Midbrain (tissue), 1 donor: Measurements from ENCODE around the gene CACNG7.
"Not testable (repeated sequence)": the region's sequence is repeated elsewhere in the genome, so short reads cannot be mapped to it uniquely, and the experiment has no call there.

ENCODE experiments used
- DNase-seq: peaks from one replicate; lab custom pipeline; 2025; lab: John Stamatoyannopoulos, UW

The CACNG7 gene, protein sequence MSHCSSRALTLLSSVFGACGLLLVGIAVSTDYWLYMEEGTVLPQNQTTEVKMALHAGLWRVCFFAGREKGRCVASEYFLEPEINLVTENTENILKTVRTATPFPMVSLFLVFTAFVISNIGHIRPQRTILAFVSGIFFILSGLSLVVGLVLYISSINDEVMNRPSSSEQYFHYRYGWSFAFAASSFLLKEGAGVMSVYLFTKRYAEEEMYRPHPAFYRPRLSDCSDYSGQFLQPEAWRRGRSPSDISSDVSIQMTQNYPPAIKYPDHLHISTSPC

DNA sequence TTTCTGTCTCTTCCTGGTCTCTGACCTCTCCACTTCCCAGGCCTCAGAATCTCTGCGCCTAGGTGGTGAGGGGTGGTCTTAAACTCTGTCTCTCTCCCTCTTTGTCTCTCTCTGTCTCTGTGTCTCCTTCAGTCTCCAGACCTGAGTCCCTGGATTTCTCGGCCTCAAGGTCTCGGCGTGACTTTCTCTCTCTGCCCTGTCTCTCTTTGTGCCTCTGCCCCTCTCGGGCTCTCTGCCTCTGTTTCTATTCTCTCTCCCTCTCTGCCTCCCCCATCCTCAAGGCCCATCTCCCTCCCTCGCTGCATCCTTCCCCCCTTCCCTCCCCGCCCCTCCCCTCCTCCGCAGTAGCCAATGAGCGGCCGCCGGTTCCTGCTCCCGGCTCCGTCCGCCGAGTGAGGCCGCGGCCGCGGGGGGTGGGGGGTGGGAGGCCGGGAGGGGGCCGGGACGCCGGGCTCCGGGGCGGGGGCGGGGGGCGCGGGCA, at the start of gene CACNG7:
Gene CACNG7 (plus strand): TSS at position 344 of the 481 bp plus-strand sequence. CDS start 3,554 bp downstream, outside the sequence.
- DNase-seq = peak; percentile 68

DNA sequence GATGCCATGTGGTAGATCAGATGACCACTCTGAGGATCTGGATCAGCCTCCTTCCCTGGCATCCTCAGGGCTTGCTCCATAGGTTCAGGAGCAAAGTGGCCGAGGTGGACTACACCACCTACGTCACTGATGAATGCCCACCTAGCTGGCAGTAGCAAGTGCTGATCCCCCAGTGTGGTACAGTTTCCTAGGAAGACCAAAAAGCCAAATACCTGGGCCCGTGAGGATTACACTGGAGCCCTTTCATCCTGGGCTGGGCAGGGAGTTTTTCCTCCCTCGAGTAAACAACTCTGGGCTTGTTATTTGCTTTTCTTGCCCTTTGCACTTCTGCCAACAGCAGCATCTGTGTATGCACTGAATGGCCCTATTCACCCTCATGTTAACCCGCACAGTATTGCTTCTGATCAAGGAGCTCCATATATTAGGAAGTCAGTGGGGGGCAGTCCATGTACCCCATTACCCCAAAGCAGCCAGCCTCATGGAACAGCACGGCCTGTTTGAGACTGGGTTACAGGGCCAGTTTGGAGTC, 44.7 kb upstream of the CACNG7 start:
- peak; percentile 74 for DNase-seq

DNA sequence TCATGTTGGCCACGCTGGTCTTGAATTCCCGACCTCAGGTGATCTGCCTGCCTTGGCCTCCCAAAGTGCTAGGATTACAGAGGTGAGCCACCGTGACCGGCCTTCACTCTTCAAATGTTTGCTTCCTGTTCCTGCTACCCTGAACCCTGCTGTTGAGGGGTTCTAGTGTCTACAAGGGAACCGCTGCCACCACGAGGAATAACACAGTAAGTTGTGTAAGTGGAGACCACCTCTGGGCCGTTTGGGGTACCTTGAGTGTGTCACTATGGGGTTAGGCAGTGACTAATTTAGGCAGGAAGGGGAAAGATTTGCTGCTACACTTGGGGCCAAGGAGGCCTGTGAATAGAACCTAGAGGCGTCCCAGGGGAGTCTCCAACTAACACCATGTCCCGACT, 43.6 kb upstream of the CACNG7 start:
- DNase-seq = peak; percentile 16

DNA sequence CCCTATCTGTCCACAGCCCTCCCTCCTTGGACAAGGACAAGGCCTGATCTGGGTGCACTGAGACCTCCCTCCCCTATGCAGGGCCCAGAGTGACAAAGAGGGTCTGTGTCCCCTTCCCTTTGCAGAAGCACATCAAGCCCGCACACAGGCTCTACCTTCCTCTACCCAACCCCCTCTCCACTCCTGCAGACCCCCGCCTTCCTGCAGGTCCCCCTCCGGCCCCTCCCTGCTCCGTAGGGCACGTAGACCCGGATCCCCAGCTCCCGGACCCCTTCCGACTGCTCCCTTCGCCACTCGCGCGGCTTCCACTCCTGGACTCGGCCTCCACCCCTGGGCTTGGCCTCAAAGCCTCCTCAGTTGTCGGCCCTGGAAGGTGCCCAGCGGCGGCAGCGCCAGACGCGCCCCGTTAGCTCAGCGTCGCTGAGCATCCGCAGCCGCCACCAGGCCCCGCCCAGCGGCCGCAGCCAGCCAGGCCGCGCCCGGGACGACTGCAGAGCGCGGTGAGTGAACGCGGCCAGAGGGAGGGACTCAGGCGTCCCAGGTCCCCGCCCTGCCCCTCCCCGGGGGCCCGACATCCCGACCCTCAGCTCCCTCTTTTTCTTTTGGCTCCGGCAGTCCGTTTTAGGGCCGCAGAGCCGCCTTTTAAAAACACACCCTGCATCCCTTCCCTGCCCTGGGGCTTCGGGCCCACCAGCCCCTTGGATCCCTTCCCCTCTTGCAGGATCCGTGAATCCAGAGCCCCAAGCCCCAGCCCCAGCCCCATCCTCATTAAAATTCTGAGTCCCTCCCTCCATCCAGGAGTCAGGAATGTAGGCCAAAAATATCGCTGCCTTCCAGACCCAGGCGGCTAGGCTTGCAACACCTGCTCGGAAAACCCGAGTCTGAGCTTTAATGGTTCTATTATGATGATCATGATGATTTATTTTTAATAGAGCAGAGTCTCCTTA, 42.9 kb upstream of the CACNG7 start:
- DNase-seq = peak; percentile 80

DNA sequence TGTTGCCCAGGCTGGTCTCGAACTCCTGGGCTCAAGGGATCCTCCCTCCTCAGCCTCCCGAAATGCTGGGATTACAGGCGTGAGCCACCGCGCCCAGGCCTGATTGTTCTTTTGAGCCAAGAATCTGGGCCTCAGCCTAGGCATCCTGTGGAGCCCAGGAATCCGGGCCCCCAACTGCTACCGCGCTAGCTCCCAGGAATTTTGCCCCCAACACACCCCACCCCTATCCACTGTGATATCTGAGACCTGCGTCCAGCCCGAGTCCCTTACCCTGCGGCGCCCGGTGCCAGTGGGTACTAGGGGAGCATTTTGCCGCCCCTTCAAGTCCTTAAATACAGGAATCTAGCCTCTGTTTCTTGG, 42.2 kb upstream of the CACNG7 start:
- no peak for DNase-seq

DNA sequence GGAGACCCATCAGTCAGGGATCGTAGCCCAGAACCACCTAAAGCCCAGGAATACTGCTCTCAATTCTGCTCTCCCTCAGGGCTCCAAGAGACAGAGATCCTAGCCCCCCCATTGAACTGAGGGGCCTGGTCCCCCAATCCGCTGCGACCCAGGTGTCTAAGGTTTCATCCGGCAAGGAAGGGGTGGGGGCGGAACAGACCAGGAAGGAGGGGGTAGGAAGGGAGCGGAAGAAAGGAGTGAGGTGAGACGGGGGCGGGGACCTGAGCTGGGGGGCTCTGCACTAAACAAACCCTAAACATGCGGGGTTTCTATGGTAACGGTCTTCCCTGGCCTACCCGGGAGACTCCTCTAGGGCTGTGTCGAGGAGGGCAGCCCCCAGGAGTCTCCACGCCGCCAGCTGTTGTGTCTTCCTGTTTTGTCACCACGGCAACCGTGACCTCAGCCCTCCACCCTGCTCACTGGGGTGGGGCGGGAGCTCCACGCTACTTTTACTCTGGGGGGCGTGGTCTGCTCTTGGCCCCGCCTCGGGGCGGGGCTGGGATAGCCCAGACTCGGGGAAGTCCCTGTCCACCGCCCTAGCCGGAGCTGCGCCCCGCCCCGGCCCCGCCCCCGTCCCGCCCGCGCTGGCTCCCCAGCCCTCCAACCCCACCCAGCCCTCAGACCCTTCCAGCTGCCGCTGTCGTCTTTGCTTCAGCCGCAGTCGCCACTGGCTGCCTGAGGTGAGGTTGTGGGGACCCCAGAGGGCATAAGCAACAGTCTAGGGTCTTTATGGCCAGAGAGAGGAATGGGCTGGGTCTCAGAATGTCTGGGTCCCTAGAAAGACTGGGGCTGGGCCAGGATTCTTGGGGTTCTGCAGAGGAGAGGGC, 41.6 kb upstream of the CACNG7 start, which contains the start of gene MYADM:
Gene MYADM (plus strand): TSS at position 659 of the 866 bp plus-strand sequence. CDS start 5,647 bp downstream, outside the sequence.
- DNase-seq = peak; percentile 98

DNA sequence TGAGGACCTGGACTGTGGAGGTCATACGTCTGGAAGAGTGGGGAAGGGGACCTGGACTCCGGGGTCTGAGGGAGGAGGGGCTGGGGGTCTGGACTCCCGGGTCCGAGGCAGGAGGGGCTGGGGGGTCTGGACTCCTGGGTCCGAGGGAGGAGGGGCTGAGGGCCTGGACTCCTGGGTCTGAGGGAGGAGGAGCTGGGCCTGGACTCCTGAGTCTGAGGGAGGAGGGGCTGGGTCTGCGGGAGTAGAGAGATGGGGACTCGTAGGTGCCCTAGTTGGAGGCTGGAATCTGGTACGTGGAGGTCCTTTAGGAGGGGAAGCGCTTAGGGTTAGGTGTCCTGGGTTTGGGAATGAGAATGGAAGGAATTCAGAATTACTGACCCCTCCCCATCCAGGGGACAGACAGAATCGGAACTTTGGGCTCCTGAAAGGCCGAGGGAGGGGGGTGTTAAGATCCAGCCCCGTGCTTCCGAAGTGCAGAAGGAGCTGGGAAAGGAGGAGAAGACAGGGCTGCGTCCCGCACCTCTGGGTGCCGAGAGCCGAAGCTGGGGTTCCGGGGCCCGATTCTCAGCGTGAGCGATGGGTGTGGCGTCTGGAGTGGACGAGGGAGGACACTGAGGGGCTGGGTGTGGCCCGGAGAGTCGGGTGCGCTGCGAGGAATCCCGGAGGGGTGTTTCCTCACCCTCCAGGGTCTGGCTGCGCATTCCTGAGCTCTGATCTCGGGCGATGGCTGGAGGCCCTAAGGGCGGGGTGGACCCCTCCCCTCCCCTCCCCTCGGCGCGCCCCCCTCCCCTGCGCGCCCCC, 40.8 kb upstream of the CACNG7 start:
- DNase-seq = no peak

DNA sequence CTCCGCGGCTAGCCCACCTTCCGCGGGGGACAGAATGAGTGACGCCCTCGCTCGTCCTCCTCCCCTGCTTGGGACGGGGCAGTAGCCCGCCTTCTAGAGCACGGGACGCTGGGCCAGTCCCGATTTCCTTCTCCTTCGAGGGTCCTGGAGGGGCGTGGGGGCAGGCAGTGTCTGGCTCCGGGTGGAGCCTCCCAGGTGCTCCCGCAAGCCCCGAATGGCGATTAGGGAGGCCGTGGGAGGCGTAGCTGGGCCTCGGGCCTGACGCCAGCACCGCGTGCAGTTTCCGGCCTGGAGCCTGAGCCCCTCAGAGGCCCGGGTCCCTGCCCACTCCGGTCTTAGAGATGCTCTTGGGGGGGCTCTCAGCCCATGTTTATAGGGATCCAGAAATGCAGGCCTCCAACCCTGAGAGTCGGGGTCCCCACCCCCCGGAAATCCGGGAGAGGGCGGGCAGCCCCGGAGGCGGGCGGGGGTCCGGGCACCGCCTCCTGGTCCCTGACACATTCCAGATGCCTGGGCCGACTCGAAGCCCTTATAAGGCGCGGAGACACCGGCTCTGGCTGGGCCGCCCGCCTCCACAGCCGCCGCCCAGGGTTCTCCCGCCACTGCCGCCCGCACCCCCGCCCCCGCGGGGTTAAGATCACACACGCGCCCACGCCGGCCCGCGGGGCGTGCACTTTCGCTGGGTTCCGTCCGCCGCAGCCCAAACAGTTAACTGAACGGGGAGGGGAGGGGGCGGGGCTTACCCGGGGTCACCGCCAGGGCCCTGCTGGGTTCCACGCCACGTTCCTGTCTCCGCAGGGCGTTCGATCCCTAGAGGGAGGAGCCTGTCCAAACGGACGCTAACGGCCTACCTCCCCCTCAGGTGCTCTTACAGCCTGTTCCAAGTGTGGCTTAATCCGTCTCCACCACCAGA, 39.9 kb upstream of the CACNG7 start:
- DNase-seq = peak; percentile 47

DNA sequence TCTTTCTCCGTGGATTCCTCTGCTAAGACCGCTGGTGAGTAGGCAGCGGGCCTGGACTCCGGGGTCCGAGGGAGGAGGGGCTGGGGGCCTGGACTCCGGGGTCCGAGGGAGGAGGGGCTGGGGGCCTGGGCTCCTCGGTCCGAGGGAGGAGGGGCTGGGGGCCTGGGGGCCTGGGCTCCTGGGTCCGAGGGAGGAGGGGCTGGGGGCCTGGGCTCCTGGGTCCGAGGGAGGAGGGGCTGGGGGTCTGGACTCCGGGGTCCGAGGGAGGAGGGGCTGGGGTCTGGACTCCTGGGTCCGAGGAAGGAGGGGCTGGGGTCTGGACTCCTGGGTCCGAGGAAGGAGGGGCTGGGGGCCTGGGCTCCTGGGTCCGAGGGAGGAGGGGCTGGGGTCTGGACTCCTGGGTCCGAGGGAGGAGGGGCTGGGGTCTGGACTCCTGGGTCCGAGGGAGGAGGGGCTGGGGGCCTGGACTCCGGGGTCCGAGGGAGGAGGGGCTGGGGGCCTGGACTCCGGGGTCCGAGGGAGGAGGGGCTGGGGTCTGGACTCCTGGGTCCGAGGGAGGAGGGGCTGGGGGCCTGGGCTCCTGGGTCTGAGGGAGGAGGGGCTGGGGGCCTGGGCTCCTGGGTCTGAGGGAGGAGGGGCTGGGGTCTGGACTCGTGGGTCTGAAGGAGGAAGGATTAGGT, 39.1 kb upstream of the CACNG7 start:
- not testable (repeated sequence) for DNase-seq

DNA sequence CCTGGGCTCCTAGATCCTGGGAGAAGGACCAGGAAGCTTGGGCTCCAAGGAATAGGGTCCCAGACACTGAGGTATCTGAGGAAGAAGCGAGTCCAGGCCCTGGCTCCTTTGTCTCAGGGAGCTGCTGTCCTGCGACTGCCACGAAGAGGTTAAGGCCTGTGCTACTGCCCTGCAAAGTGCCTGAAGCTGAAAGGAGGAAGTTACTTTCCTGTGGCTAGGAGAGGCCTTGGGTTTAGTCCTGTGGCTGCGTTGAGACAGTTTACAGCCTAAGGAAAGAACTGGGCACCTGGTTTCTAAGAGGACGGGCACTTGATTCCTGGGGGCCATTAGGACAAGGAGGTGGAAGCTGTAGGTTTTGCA, 38.6 kb upstream of the CACNG7 start:
- DNase-seq = peak; percentile 28

DNA sequence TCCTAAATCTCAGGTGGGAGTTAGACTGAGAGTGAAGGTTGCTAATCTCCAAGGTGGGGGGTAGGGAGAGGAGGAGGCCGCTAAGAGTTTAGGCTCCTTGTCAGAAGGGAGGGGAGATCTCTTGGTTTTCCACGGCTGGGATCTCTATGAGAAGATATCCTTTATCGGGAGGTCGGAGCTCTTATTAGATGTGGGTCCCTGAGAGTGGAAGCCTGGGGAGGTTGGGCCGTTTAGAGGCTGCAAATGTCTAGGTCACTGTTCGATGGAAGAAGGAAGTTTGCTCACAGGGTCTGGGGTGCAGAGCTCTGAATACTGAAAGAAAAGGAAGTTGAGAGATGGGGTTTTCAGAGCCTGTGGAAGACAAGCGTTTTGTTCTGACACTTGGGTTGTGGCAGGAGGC, 37.6 kb upstream of the CACNG7 start:
- DNase-seq = no peak

DNA sequence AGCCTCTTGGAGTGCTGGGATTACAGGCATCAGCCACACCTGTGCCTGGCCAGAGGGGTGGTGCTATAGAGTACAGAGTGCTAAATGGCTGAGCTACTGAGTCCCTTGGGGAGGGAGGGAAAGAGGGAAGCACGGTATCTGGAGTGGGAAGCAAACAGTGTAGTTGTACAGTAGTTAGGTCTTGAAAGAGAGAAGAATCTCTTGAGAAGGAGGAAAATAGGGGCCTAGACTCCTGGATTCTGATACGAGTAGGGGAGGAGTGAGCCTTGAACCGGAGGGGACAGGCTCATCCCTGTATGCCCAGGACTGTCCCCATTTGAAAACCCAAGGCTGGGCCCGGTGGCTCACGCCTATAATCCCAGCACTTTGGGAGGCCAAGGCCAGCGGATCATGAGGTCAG, 36.3 kb upstream of the CACNG7 start:
- no peak for DNase-seq

DNA sequence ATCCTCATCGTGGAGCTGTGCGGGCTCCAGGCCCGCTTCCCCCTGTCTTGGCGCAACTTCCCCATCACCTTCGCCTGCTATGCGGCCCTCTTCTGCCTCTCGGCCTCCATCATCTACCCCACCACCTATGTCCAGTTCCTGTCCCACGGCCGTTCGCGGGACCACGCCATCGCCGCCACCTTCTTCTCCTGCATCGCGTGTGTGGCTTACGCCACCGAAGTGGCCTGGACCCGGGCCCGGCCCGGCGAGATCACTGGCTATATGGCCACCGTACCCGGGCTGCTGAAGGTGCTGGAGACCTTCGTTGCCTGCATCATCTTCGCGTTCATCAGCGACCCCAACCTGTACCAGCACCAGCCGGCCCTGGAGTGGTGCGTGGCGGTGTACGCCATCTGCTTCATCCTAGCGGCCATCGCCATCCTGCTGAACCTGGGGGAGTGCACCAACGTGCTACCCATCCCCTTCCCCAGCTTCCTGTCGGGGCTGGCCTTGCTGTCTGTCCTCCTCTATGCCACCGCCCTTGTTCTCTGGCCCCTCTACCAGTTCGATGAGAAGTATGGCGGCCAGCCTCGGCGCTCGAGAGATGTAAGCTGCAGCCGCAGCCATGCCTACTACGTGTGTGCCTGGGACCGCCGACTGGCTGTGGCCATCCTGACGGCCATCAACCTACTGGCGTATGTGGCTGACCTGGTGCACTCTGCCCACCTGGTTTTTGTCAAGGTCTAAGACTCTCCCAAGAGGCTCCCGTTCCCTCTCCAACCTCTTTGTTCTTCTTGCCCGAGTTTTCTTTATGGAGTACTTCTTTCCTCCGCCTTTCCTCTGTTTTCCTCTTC, 35.1 kb upstream of the CACNG7 start:
- no peak for DNase-seq

DNA sequence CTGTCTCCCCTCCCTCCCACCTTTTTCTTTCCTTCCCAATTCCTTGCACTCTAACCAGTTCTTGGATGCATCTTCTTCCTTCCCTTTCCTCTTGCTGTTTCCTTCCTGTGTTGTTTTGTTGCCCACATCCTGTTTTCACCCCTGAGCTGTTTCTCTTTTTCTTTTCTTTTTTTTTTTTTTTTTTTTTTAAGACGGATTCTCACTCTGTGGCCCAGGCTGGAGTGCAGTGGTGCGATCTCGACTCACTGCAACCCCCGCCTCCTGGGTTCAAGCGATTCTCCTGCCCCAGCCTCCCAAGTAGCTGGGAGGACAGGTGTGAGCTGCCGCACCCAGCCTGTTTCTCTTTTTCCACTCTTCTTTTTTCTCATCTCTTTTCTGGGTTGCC, 34.5 kb upstream of the CACNG7 start:
- no peak for DNase-seq

DNA sequence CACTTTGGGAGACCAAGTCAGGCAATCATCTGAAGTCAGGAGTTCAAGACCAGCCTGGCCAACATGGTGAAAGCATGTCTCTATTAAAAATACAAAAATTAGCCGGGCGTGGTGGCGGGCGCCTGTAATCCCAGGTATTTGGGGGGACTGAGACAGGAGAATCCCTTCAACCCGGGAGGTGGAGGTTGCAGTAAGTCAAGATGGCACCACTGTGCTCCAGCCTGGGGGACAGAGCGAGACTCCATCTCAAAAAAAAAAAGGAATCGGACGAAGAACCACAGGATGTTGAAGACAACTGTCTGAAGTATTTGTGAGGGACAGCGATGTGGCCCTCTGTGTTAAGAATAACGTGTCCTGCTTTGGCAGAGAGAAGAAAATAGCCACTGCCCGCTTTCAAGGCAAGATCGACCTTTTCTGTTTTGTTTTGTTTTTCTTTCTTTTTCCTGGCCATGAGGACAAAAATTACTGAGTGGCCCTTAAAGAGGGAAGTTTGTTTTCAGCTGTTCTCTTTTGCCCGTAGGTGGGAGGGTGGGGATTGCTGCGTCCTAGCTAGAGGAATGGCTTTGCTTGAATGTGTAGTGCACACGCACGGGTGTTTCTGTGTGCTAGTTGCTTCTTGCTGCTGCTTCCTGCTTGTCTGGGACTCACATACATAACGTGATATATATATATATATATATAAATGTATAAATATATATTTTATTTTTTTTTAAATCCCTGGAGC, 33.3 kb upstream of the CACNG7 start:
- no peak for DNase-seq

DNA sequence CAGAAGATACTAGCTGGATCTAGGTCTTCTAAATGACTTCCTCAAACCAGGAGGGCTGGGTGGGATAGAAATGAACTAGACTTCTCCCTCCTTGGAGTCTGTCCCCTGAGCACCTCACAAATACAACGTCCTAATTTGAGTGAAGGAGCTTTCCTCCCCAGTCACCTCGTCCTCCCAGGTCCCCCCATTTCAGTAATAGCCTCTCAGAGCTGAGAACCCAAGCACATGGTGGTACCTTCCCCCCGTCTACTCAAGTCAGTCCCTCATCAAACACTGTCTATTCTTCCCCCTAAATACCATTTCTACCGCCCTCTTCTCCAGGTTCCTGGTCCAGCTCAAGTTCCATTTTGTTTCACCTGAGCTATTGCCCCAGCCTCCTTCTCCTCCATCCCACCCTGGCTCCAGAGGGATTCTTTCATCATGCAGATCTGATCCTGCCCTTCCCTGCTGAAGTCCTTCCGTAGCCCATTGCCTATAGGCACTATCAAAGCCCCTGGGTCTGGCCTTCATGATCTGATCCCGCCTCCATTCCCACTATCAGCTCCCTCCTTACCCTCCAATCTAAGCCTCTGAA, 32.3 kb upstream of the CACNG7 start:
- DNase-seq = no peak

DNA sequence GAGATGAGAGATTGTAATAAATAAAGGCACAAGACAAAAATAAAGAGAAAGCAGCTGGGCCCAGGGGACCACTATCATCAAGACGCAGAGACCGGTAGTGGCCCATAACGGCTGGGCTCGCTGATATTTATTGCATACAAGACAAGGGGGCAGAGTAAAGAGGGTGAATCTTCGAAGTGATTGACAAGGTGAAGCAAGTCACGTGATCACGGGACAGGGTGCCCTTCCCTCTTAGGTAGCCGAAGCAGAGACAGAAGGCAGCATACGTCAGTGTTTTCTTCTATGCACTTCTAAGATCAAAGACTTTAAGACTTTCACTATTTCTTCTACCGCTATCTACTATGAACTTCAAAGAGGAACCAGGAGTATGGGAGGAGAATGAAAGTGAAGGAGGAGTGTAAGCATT, 31.7 kb upstream of the CACNG7 start:
- DNase-seq = no peak
